MM.1S (cell line): ENCODE results near the gene CILP2.

Source experiments
- EZH2 ChIP-seq: fragments of 300-600 bp; sonication (generic); optimal IDR thresholded peaks from 2 replicates; pipeline ENCODE3; 2017; ENCODE audit warnings: low read depth, mild to moderate bottlenecking, antibody characterized with exemption, low read length, mixed read lengths
- EZH2phosphoT487 ChIP-seq: fragments of 300-600 bp; sonication (generic); IDR thresholded peaks from 2 replicates; pipeline ENCODE4 v1.6.1; 2018; ENCODE audit warnings: antibody characterized with exemption, low read length
- TF ChIP-seq, protein P1 (sequence below): fragments of 300-600 bp; sonication (generic); IDR thresholded peaks from 2 replicates; pipeline ENCODE4 v1.5.1; 2016; ENCODE audit warnings: antibody characterized with exemption, low read length, mixed read lengths

DNA sequence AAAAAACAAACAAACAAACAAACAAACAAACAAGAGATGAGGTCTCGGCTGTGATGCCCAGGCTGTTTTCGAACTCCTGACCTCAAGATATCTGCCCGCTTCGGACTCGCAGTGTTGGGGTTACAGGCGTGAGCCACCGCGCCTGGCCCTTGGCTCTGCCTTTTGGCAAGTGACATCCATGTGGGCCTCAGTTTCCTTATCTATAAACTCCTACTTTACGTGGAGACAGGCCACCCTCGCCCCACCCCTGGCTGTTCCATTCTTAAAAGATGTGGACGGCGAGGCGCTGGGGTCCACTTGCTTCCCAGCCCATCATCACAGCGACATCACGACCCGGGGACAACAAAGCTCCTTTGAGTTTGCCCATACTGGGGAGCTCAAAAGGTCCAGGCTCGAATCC is 24.4 kb upstream of the CILP2 start:
- TF ChIP-seq, protein P1, sequence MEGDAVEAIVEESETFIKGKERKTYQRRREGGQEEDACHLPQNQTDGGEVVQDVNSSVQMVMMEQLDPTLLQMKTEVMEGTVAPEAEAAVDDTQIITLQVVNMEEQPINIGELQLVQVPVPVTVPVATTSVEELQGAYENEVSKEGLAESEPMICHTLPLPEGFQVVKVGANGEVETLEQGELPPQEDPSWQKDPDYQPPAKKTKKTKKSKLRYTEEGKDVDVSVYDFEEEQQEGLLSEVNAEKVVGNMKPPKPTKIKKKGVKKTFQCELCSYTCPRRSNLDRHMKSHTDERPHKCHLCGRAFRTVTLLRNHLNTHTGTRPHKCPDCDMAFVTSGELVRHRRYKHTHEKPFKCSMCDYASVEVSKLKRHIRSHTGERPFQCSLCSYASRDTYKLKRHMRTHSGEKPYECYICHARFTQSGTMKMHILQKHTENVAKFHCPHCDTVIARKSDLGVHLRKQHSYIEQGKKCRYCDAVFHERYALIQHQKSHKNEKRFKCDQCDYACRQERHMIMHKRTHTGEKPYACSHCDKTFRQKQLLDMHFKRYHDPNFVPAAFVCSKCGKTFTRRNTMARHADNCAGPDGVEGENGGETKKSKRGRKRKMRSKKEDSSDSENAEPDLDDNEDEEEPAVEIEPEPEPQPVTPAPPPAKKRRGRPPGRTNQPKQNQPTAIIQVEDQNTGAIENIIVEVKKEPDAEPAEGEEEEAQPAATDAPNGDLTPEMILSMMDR, result no peak
- TF ChIP-seq EZH2, result no peak
- TF ChIP-seq EZH2phosphoT487, result no peak
